Body of pancreas (tissue), 4 donors: ENCODE results near the gene SLC5A10. TPM values are rescaled to one million over a fixed set of nuclear protein-coding genes. Genes with fewer than 3 reads are reported as not detected.
A peak's percentile ranks its signal among the peaks of the same experiment; 100 is the strongest.

Experiments used
- ATAC-seq: fragments of 150-250 bp; one replicate; pipeline ENCODE4 v1.9.1; 2016
- DNase-seq, 4 donors: peaks; one replicate each; pipeline ENCODE4 v3.0.0-alpha.2; 2019
- H3K27ac ChIP-seq, 4 donors: fragments of 200-600 bp; sonication (generic); 1 replicate in 3 of 4; 2 replicates in 1 of 4; pipeline versions ENCODE4 v1.5.1 to v1.6.1; 2016 to 2019; ENCODE audit warnings: mild to moderate bottlenecking in 1 of 4, mixed read lengths in 1 of 4, moderate library complexity in 1 of 4
- H3K27me3 ChIP-seq, 2 donors: fragments of 200-600 bp; sonication (generic); one replicate each; pipeline ENCODE4 v1.6.0; 2016; ENCODE audit warnings: mild to moderate bottlenecking in 1 of 2
- H3K36me3 ChIP-seq, 2 donors: fragments of 200-600 bp; sonication (generic); replicated peaks in 1 of 2; 2 replicates each; pipeline ENCODE4 v1.5.1; 2016; ENCODE audit warnings: low read depth in 2 of 2; ENCODE audit not compliant: insufficient read depth in 1 of 2
- H3K4me1 ChIP-seq: fragments of 200-600 bp; sonication (generic); one replicate; pipeline ENCODE4 v1.6.0; 2016
- H3K4me3 ChIP-seq, 2 donors: fragments of 200-600 bp; sonication (generic); 1 replicate in 1 of 2; 2 replicates in 1 of 2; pipeline ENCODE4 v1.5.1; 2016 to 2019
- H3K9me3 ChIP-seq, 3 donors: fragments of 200-600 bp; sonication (generic); 1 replicate in 2 of 3; 2 replicates in 1 of 3; pipeline ENCODE4 v1.5.1; 2016
- CTCF ChIP-seq, 7 experiments: fragments of 450-650 bp in 4 of 7; fragments of 200-600 bp in 3 of 7; sonication (generic) in 3 of 7; IDR thresholded peaks; one replicate each; pipeline ENCODE4 v1.5.1; 2016 to 2019; ENCODE audit warnings: antibody characterized with exemption in 7 of 7
- POLR2A ChIP-seq, 3 donors: fragments of 450-650 bp; IDR thresholded peaks; one replicate each; pipeline ENCODE4 v1.6.1; 2016; ENCODE audit warnings: antibody characterized with exemption in 3 of 3, mild to moderate bottlenecking in 2 of 3
- WGBS, 2 donors: methylation state at CpG; one replicate each; pipeline ENCODE4 v1.1.5; 2017; 5-methylcytosine and 5-hydroxymethylcytosine counted together
- intact Hi-C: fragments of 100-400 bp; cut with DNase I; formaldehyde crosslinking; loops from one replicate; pipeline ENCODE4 v1.15.1; 2023
- total RNA-seq, 2 donors: library from RNA; depleted of rRNA; stranded (reverse); fragments of >200 nt; gene quantifications; one replicate each; pipeline ENCODE4 v1.1.0, GENCODE V29; 2016

Gene SLC5A10
- total RNA-seq, 2 donors from 2014 or later = not detected

- Histone ChIP-seq H3K27ac (peak overlapping the region in 3 of 4 donors; percentile 23 to 70 (median 55)), H3K36me3 (no peaks in the 10 kb centered on the region), H3K27me3 (no peaks in the 10 kb centered on the region), H3K9me3 (no peaks in the 10 kb centered on the region), H3K4me1 (peaks cover 31% of the 10 kb centered on the region), H3K4me3 (no peak overlapping the region)
- whole genome bisulfite sequencing, 2 donors = 65 to 67% methylated on average over 12 to 14 of the region's 14 CpGs
- DNase-seq = no peak
- no peak for TF ChIP-seq CTCF (IDR thresholded peaks at IDR 0.05)
- no peak for TF ChIP-seq POLR2A (IDR thresholded peaks at IDR 0.05)
- intact Hi-C loops = no loop called here
- no peak for ATAC-seq
These were observed 36.0 kb downstream of the SLC5A10 start for GRCh38 chr17:18987862-18988545.

- peak; percentile 51 to 73 (median 55) for DNase-seq
- Histone ChIP-seq H3K9me3 (no peaks in the 10 kb centered on the region), H3K36me3 (no peaks in the 10 kb centered on the region), H3K27me3 (no peaks in the 10 kb centered on the region), H3K4me1 (peaks cover 33% of the 10 kb centered on the region), H3K4me3 (no peak overlapping the region), H3K27ac (peak overlapping the region; percentile 23 to 70 (median 41))
- peak; percentile 74 for ATAC-seq
- 59% methylated on average over 9 of the region's 9 CpGs; no CpG with 5 or more reads in 1 of the 2 donors for WGBS, 2 donors
- no peak for TF ChIP-seq CTCF (IDR thresholded peaks at IDR 0.05)
- no peak for TF ChIP-seq POLR2A (IDR thresholded peaks at IDR 0.05)
- intact Hi-C loops = no loop called here
These were observed 36.7 kb downstream of the SLC5A10 start for GRCh38 chr17:18988546-18989173.

- no peaks in the 10 kb centered on the region for H3K36me3 ChIP-seq
- ATAC-seq (no peak), DNase-seq (no peak)
- H3K27ac ChIP-seq = peak overlapping the region in 1 of 4 donors; percentile 11
- TF ChIP-seq POLR2A (IDR thresholded peaks at IDR 0.05) (no peak), CTCF (IDR thresholded peaks at IDR 0.05) (no peak)
- no peaks in the 10 kb centered on the region for H3K27me3 ChIP-seq
- 72 to 89% methylated on average over 4 to 6 of the region's 6 CpGs for WGBS, 2 donors
- H3K9me3 ChIP-seq = no peaks in the 10 kb centered on the region
- intact Hi-C loops = no loop called here
- H3K4me1 ChIP-seq = peaks cover 41% of the 10 kb centered on the region
- H3K4me3 ChIP-seq = no peak overlapping the region
These were observed 38.4 kb downstream of the SLC5A10 start for GRCh38 chr17:18990331-18990730.

GRCh38 chr17:18991531-18992315, 39.8 kb downstream of the SLC5A10 start:
- intact Hi-C loops = no loop called here
- ATAC-seq (no peak), DNase-seq (no peak)
- no peaks in the 10 kb centered on the region for H3K27me3 ChIP-seq
- no peak overlapping the region for H3K4me3 ChIP-seq
- 89 to 94% methylated on average over 7 to 20 of the region's 20 CpGs for WGBS, 2 donors
- no peaks in the 10 kb centered on the region for H3K36me3 ChIP-seq
- no peak overlapping the region for H3K27ac ChIP-seq
- peaks cover 32% of the 10 kb centered on the region for H3K4me1 ChIP-seq
- no peaks in the 10 kb centered on the region for H3K9me3 ChIP-seq
- TF ChIP-seq POLR2A (IDR thresholded peaks at IDR 0.05) = no peak
- TF ChIP-seq CTCF (IDR thresholded peaks at IDR 0.05) = no peak
